B cell (primary cell): ENCODE data around the gene CTCF. TPM values are rescaled to one million over a fixed set of nuclear protein-coding genes. Genes with fewer than 3 reads are reported as not detected.

Experiments used
- ATAC-seq: fragments of 200-7000 bp; cut with Tn5 transposase; one replicate; pipeline ENCODE4 v1.10.0; 2021; ENCODE audit warnings: low read depth, mild to moderate bottlenecking, moderate number of reproducible peaks, moderate library complexity
- CTCF ChIA-PET: fragments of 350-600 bp; sonication (Branson Sonifier 250); formaldehyde crosslinking; loops from one replicate; lab custom pipeline; 2021; ENCODE audit warnings: antibody characterized with exemption, inconsistent platforms; lab: Charles Lee
- POLR2A ChIA-PET: fragments of 350-600 bp; sonication (Branson Sonifier 250); formaldehyde crosslinking; loops from one replicate; lab custom pipeline; 2021; ENCODE audit warnings: antibody characterized with exemption; lab: Charles Lee
- DNase-seq: peaks from one replicate; pipeline ENCODE4 v3.0.0; 2013
- H2AFZ ChIP-seq: 2 replicates; pipeline ENCODE4 v1.6.1; 2012; ENCODE audit warnings: mild to moderate bottlenecking, low read depth, low read length; ENCODE audit not compliant: insufficient read depth, poor library complexity, severe bottlenecking
- H3K27ac ChIP-seq, 2 donors: 1 replicate in 1 of 2; 2 replicates in 1 of 2; pipeline ENCODE4 v1.5.1; 2012 to 2013; ENCODE audit warnings: low read length in 2 of 2, mild to moderate bottlenecking in 2 of 2, moderate library complexity in 1 of 2
- H3K27me3 ChIP-seq, 4 experiments: fragments of 200-600 bp in 1 of 4; sonication (generic) in 1 of 4; replicated peaks in 1 of 4; 1 replicate in 2 of 4; 2 replicates in 2 of 4; pipeline versions ENCODE4 v1.6.1 to v1.7.0; 2013 to 2016; ENCODE audit warnings: low read length in 3 of 4, mild to moderate bottlenecking in 2 of 4, mixed read lengths in 1 of 4, moderate library complexity in 1 of 4; ENCODE audit not compliant: insufficient read depth in 4 of 4, control insufficient read depth in 3 of 4; ENCODE audit errors: control extremely low read depth in 1 of 4
- H3K36me3 ChIP-seq, 2 experiments: replicated peaks in 1 of 2; 1 replicate in 1 of 2; 2 replicates in 1 of 2; pipeline versions ENCODE4 v1.6.1 to v1.7.1; 2013; ENCODE audit warnings: low read length in 1 of 2; ENCODE audit not compliant: insufficient read depth in 2 of 2, control insufficient read depth in 1 of 2; ENCODE audit errors: control extremely low read depth in 1 of 2, extremely low read depth in 1 of 2
- H3K4me1 ChIP-seq, 2 donors: fragments of 200-600 bp in 1 of 2; sonication (generic) in 1 of 2; 1 replicate in 1 of 2; 2 replicates in 1 of 2; pipeline versions ENCODE4 v1.5.1 to v1.6.1; 2013 to 2017; ENCODE audit warnings: low read length in 2 of 2; ENCODE audit not compliant: control insufficient read depth in 2 of 2, insufficient read depth in 2 of 2
- H3K4me2 ChIP-seq: replicated peaks from 2 replicates; pipeline ENCODE3; 2012; ENCODE audit warnings: mild to moderate bottlenecking, low read depth, low read length; ENCODE audit not compliant: poor library complexity, severe bottlenecking
- H3K4me3 ChIP-seq, 5 experiments: fragments of 200-600 bp in 1 of 5; sonication (generic) in 1 of 5; 1 replicate in 3 of 5; 2 replicates in 2 of 5; pipeline versions ENCODE4 v1.5.1 to v1.7.0; 2011 to 2016; ENCODE audit warnings: low read length in 4 of 5, mild to moderate bottlenecking in 4 of 5, low read depth in 2 of 5, control low read depth in 1 of 5, moderate library complexity in 1 of 5; ENCODE audit not compliant: insufficient read depth in 1 of 5; ENCODE audit errors: control extremely low read depth in 1 of 5, extremely low read depth in 1 of 5
- H3K79me2 ChIP-seq: fragments of 200-600 bp; sonication (generic); one replicate; pipeline ENCODE4 v1.6.0; 2016; ENCODE audit warnings: low read length; ENCODE audit not compliant: control insufficient read depth, insufficient read depth
- H3K9ac ChIP-seq: fragments of 200-600 bp; sonication (generic); 2 replicates; pipeline ENCODE4 v1.6.1; 2017; ENCODE audit warnings: mild to moderate bottlenecking, low read length, moderate library complexity
- H3K9me3 ChIP-seq, 3 donors: one replicate each; pipeline versions ENCODE4 v1.6.1 to v1.7.1; 2013; ENCODE audit warnings: low read length in 2 of 3; ENCODE audit not compliant: control insufficient read depth in 2 of 3, insufficient read depth in 1 of 3; ENCODE audit errors: control extremely low read depth in 1 of 3
- H4K20me1 ChIP-seq: 2 replicates; pipeline ENCODE4 v1.6.0; 2012; ENCODE audit warnings: mild to moderate bottlenecking, low read length; ENCODE audit not compliant: insufficient read depth, control insufficient read depth, poor library complexity, severe bottlenecking
- H3K27ac Mint-ChIP-seq: one replicate; pipeline ENCODE4 v1.8.0; 2021; ENCODE audit warnings: mixed read lengths
- H3K27me3 Mint-ChIP-seq: one replicate; pipeline ENCODE4 v1.8.0; 2021; ENCODE audit warnings: mixed read lengths
- H3K4me1 Mint-ChIP-seq: one replicate; pipeline ENCODE4 v1.8.0; 2021; ENCODE audit warnings: mixed read lengths
- H3K4me3 Mint-ChIP-seq: one replicate; pipeline ENCODE4 v1.8.0; 2021; ENCODE audit warnings: mixed read lengths
- H3K9me3 Mint-ChIP-seq: one replicate; pipeline ENCODE4 v1.8.0; 2022; ENCODE audit warnings: mixed read lengths; ENCODE audit not compliant: insufficient read depth
- EZH2 ChIP-seq: IDR thresholded peaks from 2 replicates; pipeline ENCODE4 v1.6.1; 2012; ENCODE audit warnings: borderline replicate concordance, low read depth, mild to moderate bottlenecking, moderate library complexity, low read length; ENCODE audit not compliant: insufficient read depth, poor library complexity, severe bottlenecking
- WGBS: methylation state at CpG from one replicate; pipeline ENCODE4 v1.1.5; 2013; ENCODE audit warnings: missing lambda C conversion rate; ENCODE audit not compliant: insufficient coverage; 5-methylcytosine and 5-hydroxymethylcytosine counted together
- intact Hi-C: fragments of 100-400 bp; cut with micrococcal nuclease; formaldehyde crosslinking; loops from one replicate; pipeline ENCODE4 v1.10.0; 2022
- polyA plus RNA-seq: library from polyadenylated mRNA; depleted of rRNA; stranded (reverse); fragments of >200 nt; gene quantifications from 2 replicates; pipeline ENCODE4 v1.2.3, GENCODE V29; 2012
- total RNA-seq, 2 donors: library from RNA; stranded (reverse); fragments of 120-200 nt in 1 of 2; gene quantifications; 1 replicate in 1 of 2; 2 replicates in 1 of 2; pipeline versions ENCODE4 v1.2.3 to v1.2.4, GENCODE V29; 2013 to 2022
- TF ChIP-seq, protein P1 (sequence below): fragments of 200-600 bp; IDR thresholded peaks from one replicate; pipeline ENCODE4 v1.8.0; 2022; ENCODE audit warnings: antibody characterized with exemption, mild to moderate bottlenecking

CTCF gene
- total and polyA plus RNA-seq, 2 donors (not counting 1 experiment from before 2014, with no cell fraction given): 42.7 to 78.4 TPM

DNA sequence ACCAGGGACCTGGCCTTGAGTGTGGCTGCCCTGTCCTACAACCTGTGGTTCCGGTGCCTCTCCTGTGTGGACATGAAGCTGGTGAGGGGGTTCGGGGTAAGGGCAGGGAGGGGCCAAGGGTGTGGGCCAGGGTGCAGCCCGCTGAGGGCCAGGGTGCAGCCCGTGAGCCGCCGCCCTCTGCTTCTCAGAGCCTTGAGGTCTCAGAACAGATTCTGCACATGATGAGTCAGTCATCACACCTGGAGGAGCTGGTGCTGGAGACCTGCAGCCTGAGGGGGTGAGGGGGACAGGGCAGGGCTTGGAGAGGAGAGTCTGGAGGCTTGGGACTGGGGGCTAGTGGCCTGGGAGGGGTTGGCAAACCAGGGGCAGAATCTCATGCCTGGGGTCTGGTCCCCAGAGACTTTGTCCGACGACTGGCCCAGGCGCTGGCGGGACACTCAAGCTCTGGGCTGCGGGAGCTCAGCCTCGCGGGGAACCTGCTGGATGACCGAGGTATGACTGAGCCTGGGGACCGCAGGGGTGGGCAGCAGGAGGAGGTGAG, 84.9 kb downstream of the CTCF start:
- H3K27ac ChIP-seq: peak overlapping the region in 1 of 2 donors; percentile 15
- H3K4me3 Mint-ChIP-seq: no peak overlapping the region

DNA sequence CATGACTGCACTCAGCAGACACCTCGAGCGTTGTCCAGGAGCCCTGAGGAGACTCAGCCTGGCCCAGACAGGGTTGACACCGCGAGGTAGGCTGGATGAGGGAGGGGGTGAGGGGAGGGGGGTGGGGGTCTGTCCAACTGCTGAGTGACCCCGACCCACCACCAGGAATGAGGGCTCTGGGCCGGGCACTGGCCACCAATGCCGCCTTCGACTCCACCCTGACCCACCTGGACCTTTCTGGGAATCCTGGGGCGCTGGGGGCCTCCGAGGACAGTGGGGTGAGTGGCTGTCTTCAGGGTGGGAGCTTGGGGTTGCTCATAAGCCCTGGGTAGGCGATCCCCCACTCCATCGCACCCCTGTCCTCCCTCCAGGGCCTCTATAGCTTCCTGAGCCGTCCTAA, 85.4 kb downstream of the CTCF start:
- Histone ChIP-seq H3K36me3 (peaks cover 0 to 55% of the 10 kb centered on the region in 2 experiments), H4K20me1 (peaks cover 38% of the 10 kb centered on the region), H3K4me2 (no peak overlapping the region), H3K4me1 (peaks cover 12 to 20% of the 10 kb centered on the region in 2 donors), H3K9me3 (no peaks in the 10 kb centered on the region), H3K27ac (no peak overlapping the region), H2AFZ (no peak overlapping the region), H3K4me3 (no peak overlapping the region), H3K27me3 (no peaks in the 10 kb centered on the region), H3K9ac (no peak overlapping the region), H3K79me2 (peaks cover 62% of the 10 kb centered on the region)
- Mint-ChIP-seq H3K4me3 (no peak overlapping the region), H3K4me1 (peaks cover 20% of the 10 kb centered on the region), H3K27me3 (no peaks in the 10 kb centered on the region), H3K9me3 (no peaks in the 10 kb centered on the region), H3K27ac (no peak overlapping the region)
- ChIA-PET CTCF (interaction anchor here (0.6 to 8.4 kb wide), 5 partner anchors 18 to 369 kb away, joined by 3 to 220 read pairs (median 4); partner anchors contain the start of gene CTCF), POLR2A (interaction anchor here (1.1 to 1.8 kb wide), 3 partner anchors 10 to 85 kb away, joined by 3 to 6 read pairs (median 4); partner anchors contain the start of gene ACD)
- WGBS: 91% methylated on average over 6 of the region's 13 CpGs
- ATAC-seq (no peak), DNase-seq (no peak)
- TF ChIP-seq, protein P1, sequence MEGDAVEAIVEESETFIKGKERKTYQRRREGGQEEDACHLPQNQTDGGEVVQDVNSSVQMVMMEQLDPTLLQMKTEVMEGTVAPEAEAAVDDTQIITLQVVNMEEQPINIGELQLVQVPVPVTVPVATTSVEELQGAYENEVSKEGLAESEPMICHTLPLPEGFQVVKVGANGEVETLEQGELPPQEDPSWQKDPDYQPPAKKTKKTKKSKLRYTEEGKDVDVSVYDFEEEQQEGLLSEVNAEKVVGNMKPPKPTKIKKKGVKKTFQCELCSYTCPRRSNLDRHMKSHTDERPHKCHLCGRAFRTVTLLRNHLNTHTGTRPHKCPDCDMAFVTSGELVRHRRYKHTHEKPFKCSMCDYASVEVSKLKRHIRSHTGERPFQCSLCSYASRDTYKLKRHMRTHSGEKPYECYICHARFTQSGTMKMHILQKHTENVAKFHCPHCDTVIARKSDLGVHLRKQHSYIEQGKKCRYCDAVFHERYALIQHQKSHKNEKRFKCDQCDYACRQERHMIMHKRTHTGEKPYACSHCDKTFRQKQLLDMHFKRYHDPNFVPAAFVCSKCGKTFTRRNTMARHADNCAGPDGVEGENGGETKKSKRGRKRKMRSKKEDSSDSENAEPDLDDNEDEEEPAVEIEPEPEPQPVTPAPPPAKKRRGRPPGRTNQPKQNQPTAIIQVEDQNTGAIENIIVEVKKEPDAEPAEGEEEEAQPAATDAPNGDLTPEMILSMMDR: no peak
- no peak for TF ChIP-seq EZH2
- intact Hi-C loops: no loop called here

More for the DNA sequence above, 84.9 kb downstream of the CTCF start:
- DNase-seq: no peak
- Histone ChIP-seq H2AFZ (no peak overlapping the region), H3K79me2 (peaks cover 60% of the 10 kb centered on the region), H3K9ac (no peak overlapping the region), H3K27me3 (no peaks in the 10 kb centered on the region), H3K4me3 (no peak overlapping the region), H3K36me3 (peaks cover 0 to 51% of the 10 kb centered on the region in 2 experiments), H4K20me1 (peaks cover 36% of the 10 kb centered on the region), H3K9me3 (no peaks in the 10 kb centered on the region), H3K4me1 (peaks cover 12 to 20% of the 10 kb centered on the region in 2 donors), H3K4me2 (no peak overlapping the region)
- no peaks in the 10 kb centered on the region for H3K9me3 Mint-ChIP-seq
- TF ChIP-seq, protein P1: no peak
- TF ChIP-seq EZH2: no peak
- H3K27ac Mint-ChIP-seq: peak overlapping the region; percentile 26
- peaks cover 18% of the 10 kb centered on the region for H3K4me1 Mint-ChIP-seq
- WGBS: 92% methylated on average over 14 of the region's 15 CpGs
- H3K27me3 Mint-ChIP-seq: no peaks in the 10 kb centered on the region
- ATAC-seq: no peak
- POLR2A ChIA-PET: interaction anchor here (1.1 kb wide), 2 partner anchors 13 to 84 kb away, joined by 3 to 4 read pairs; partner anchors contain the start of gene ACD
- CTCF ChIA-PET: interaction anchor here (0.5 to 8.4 kb wide), 6 partner anchors 16 to 370 kb away, joined by 3 to 220 read pairs (median 4); partner anchors contain the start of gene CTCF
- intact Hi-C loops: no loop called here
